Skin epidermis (tissue), 12 donors: Measurements from ENCODE around the gene SNRPN.
A peak's percentile ranks its signal among the peaks of the same experiment; 100 is the strongest.
"Not testable (repeated sequence)": the region's sequence is repeated elsewhere in the genome, so short reads cannot be mapped to it uniquely, and the experiment has no call there.

ENCODE experiments used
- H3K27ac ChIP-seq, 21 experiments: fragments of 200-600 bp; sonication (generic) in 11 of 21; one replicate each; pipeline ENCODE4 v1.5.0; 2020; ENCODE audit warnings: mild to moderate bottlenecking in 3 of 21, inconsistent platforms in 2 of 21, moderate library complexity in 2 of 21
- H3K4me3 ChIP-seq, 7 experiments: fragments of 200-600 bp; sonication (generic) in 2 of 7; one replicate each; pipeline ENCODE4 v1.5.0; 2020; ENCODE audit warnings: inconsistent platforms in 2 of 7, mild to moderate bottlenecking in 2 of 7, moderate library complexity in 1 of 7

The SNRPN gene

GRCh38 chr15:24954783-24955530 is at the start of gene SNRPN, which contains the start of gene SNURF:
TSS of gene SNRPN (plus strand) at chr15:24954987. CDS start at chr15:24974454, 19,467 bp downstream.
TSS of gene SNURF (plus strand) at chr15:24954987. CDS start at chr15:24955049, 62 bp downstream.
- Histone ChIP-seq H3K27ac (peak within 1 kb of the TSS; percentile 13 to 88 (median 79)), H3K4me3 (peak within 1 kb of the TSS; percentile 36 to 70 (median 58))

- H3K27ac ChIP-seq = no peak overlapping the region
- H3K4me3 ChIP-seq = no peak overlapping the region
Measured at GRCh38 chr15:24916305-24917009, 38.3 kb upstream of the SNRPN start.

- no peak overlapping the region for H3K27ac ChIP-seq
- H3K4me3 ChIP-seq = no peak overlapping the region
Measured at GRCh38 chr15:24917431-24917830, 37.4 kb upstream of the SNRPN start.

- H3K27ac ChIP-seq = no peak overlapping the region
- no peak overlapping the region for H3K4me3 ChIP-seq
Measured at GRCh38 chr15:24919446-24919845, 35.3 kb upstream of the SNRPN start.

GRCh38 chr15:24922781-24923180 is 32.0 kb upstream of the SNRPN start:
- not testable (repeated sequence) for H3K27ac ChIP-seq, H3K4me3 ChIP-seq

GRCh38 chr15:24924153-24924552 is 30.6 kb upstream of the SNRPN start:
- H3K4me3 ChIP-seq = no peak overlapping the region
- no peak overlapping the region for H3K27ac ChIP-seq

GRCh38 chr15:24924621-24925020 is 30.2 kb upstream of the SNRPN start:
- Histone ChIP-seq H3K4me3 (no peak overlapping the region), H3K27ac (no peak overlapping the region)

- not testable (repeated sequence) for H3K4me3 ChIP-seq, H3K27ac ChIP-seq
Measured at GRCh38 chr15:24931874-24932732, 22.7 kb upstream of the SNRPN start.

- Histone ChIP-seq H3K27ac (no peak overlapping the region), H3K4me3 (no peak overlapping the region)
Measured at GRCh38 chr15:24933716-24934115, 21.1 kb upstream of the SNRPN start.

GRCh38 chr15:24938224-24938623 is 16.6 kb upstream of the SNRPN start:
- not testable (repeated sequence) for H3K27ac ChIP-seq, H3K4me3 ChIP-seq

- H3K4me3 ChIP-seq = no peak overlapping the region
- H3K27ac ChIP-seq = no peak overlapping the region
Measured at GRCh38 chr15:24940236-24940635, 14.6 kb upstream of the SNRPN start.

- H3K4me3 ChIP-seq = no peak overlapping the region
- H3K27ac ChIP-seq = no peak overlapping the region
Measured at GRCh38 chr15:24943361-24943760, 11.4 kb upstream of the SNRPN start.

- H3K27ac ChIP-seq = no peak overlapping the region
- H3K4me3 ChIP-seq = no peak overlapping the region
Measured at GRCh38 chr15:24944954-24945353, 9.8 kb upstream of the SNRPN start.

- no peak overlapping the region for H3K27ac ChIP-seq
- no peak overlapping the region for H3K4me3 ChIP-seq
Measured at GRCh38 chr15:24945711-24946110, 9.1 kb upstream of the SNRPN start.

GRCh38 chr15:24948495-24948894 is 6.3 kb upstream of the SNRPN start:
- H3K4me3 ChIP-seq = no peak overlapping the region
- H3K27ac ChIP-seq = no peak overlapping the region

- peak overlapping the region; percentile 36 to 70 (median 58) for H3K4me3 ChIP-seq
- peak overlapping the region; percentile 13 to 88 (median 79) for H3K27ac ChIP-seq
Measured at GRCh38 chr15:24955531-24955921, 739 bp downstream of the SNRPN start.

GRCh38 chr15:24956111-24956838 is 1.5 kb downstream of the SNRPN start:
- Histone ChIP-seq H3K4me3 (peak overlapping the region; percentile 36 to 70 (median 58)), H3K27ac (peak overlapping the region in 20 of 21 experiments; percentile 21 to 88 (median 79))

- Histone ChIP-seq H3K4me3 (no peak overlapping the region), H3K27ac (no peak overlapping the region)
Measured at GRCh38 chr15:24957691-24958090, 2.9 kb downstream of the SNRPN start.

GRCh38 chr15:24961967-24962366 is 7.2 kb downstream of the SNRPN start:
- Histone ChIP-seq H3K27ac (no peak overlapping the region), H3K4me3 (no peak overlapping the region)

- H3K27ac ChIP-seq = no peak overlapping the region
- no peak overlapping the region for H3K4me3 ChIP-seq
Measured at GRCh38 chr15:24962880-24963279, 8.1 kb downstream of the SNRPN start.
